Rectal smooth muscle tissue (tissue), 1 donor: ENCODE results near the gene GLT8D1.

Experiments
- H3K27ac ChIP-seq: one replicate; pipeline ENCODE4 v1.7.0; 2013; ENCODE audit warnings: low read depth, low read length, inconsistent platforms
- H3K27me3 ChIP-seq: one replicate; pipeline ENCODE4 v1.7.0; 2013; ENCODE audit warnings: low read length; ENCODE audit not compliant: control insufficient read depth, insufficient read depth
- H3K36me3 ChIP-seq: one replicate; pipeline ENCODE4 v1.7.0; 2013; ENCODE audit warnings: low read length; ENCODE audit not compliant: control insufficient read depth, insufficient read depth
- H3K4me1 ChIP-seq: one replicate; pipeline ENCODE4 v1.7.0; 2013; ENCODE audit warnings: low read length; ENCODE audit not compliant: control insufficient read depth, insufficient read depth
- H3K4me3 ChIP-seq: one replicate; pipeline ENCODE4 v1.7.0; 2013; ENCODE audit warnings: low read length
- H3K9ac ChIP-seq: one replicate; pipeline ENCODE4 v1.7.0; 2013; ENCODE audit warnings: low read length

GLT8D1 gene

DNA sequence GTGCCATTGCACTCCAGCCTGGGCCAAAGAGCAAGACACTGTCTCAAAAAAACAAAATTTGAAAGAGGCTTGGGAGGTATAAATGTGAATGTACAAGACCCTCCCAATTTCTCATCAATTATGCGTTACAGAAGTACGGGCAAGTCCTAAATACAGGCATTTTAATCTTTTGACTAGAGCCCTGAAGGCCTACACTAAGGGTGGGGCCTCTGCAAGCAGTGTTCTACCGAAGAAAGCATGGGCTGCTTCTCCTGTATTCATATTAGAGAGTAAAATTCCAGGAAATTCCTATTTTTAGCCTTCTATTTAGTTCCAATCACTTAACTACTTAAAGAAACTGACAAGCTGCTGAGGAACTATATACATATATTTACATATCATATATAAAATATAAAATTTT lies 45.5 kb downstream of the GLT8D1 start:
- Histone ChIP-seq H3K4me1 (no peaks in the 10 kb centered on the region), H3K9ac (no peak overlapping the region), H3K4me3 (no peak overlapping the region), H3K27ac (no peak overlapping the region), H3K27me3 (no peaks in the 10 kb centered on the region), H3K36me3 (peaks cover 30% of the 10 kb centered on the region)

GRCh38 chr3:52655895-52656294 lies 49.7 kb downstream of the GLT8D1 start:
- Histone ChIP-seq H3K4me3 (no peak overlapping the region), H3K9ac (no peak overlapping the region), H3K36me3 (peaks cover 28% of the 10 kb centered on the region), H3K4me1 (no peaks in the 10 kb centered on the region), H3K27ac (no peak overlapping the region), H3K27me3 (no peaks in the 10 kb centered on the region)

GRCh38 chr3:52651592-52651991 lies 54.0 kb downstream of the GLT8D1 start:
- Histone ChIP-seq H3K27ac (no peak overlapping the region), H3K4me1 (no peaks in the 10 kb centered on the region), H3K36me3 (peaks cover 31% of the 10 kb centered on the region), H3K27me3 (no peaks in the 10 kb centered on the region), H3K9ac (no peak overlapping the region), H3K4me3 (no peak overlapping the region)

- Histone ChIP-seq H3K4me1 (no peaks in the 10 kb centered on the region), H3K9ac (no peak overlapping the region), H3K36me3 (peaks cover 25% of the 10 kb centered on the region), H3K27ac (no peak overlapping the region), H3K27me3 (no peaks in the 10 kb centered on the region), H3K4me3 (no peak overlapping the region)
Observed at GRCh38 chr3:52650439-52650838, 55.2 kb downstream of the GLT8D1 start.

DNA sequence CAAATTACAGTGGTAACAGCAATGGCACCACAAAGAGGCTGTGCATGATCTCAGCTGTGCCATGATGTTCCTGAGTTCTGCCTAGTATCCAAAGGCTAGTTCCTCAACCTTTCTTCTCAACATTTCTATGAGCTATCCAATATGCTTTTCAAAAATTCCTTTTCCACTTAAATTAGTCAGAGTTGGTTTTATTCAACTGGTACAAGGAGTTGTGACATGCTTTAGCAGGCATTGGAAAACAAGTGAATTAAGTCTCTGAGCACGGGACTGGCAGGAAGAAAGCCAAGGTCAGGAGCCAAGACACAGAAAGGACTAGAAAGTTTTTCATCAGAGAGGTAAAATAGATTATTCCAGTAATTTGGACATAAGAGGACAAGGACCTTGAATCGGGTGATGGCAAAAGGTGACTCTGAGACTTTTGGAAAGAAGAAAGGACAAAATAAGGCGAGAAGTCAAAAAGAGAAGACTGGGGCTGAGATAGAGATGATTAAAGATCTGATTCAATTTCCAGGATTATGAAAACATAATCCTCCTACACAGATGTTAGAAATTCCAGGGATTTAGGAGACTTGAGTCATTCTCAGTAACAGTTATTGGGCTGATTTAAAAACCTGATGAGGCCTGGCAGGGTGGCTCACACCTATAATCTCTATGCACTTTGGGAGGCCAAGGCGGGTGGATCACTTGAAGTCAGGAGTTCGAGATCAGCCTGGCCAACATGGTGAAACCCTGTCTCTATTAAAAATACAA lies 56.0 kb downstream of the GLT8D1 start:
- no peak overlapping the region for H3K9ac ChIP-seq
- no peaks in the 10 kb centered on the region for H3K27me3 ChIP-seq
- peaks cover 21% of the 10 kb centered on the region for H3K36me3 ChIP-seq
- no peak overlapping the region for H3K27ac ChIP-seq
- H3K4me3 ChIP-seq, result no peak overlapping the region
- H3K4me1 ChIP-seq, result no peaks in the 10 kb centered on the region

GRCh38 chr3:52645549-52645948 lies 60.0 kb downstream of the GLT8D1 start:
- Histone ChIP-seq H3K9ac (no peak overlapping the region), H3K27ac (no peak overlapping the region), H3K4me3 (no peak overlapping the region), H3K36me3 (peaks cover 13% of the 10 kb centered on the region), H3K4me1 (no peaks in the 10 kb centered on the region), H3K27me3 (no peaks in the 10 kb centered on the region)
